Loucy (cell line): Measurements from ENCODE around the gene RAB33A.

Source experiments
- CTCF ChIP-seq: fragments of 200-600 bp; sonication (generic); conservative IDR thresholded peaks from 2 replicates; pipeline ENCODE4 v1.5.1; 2014; ENCODE audit warnings: mild to moderate bottlenecking, antibody characterized with exemption, low read length
- EZH2phosphoT487 ChIP-seq: fragments of 200-600 bp; IDR thresholded peaks from 2 replicates; pipeline ENCODE4 v1.6.1; 2018; ENCODE audit warnings: antibody characterized with exemption, mild to moderate bottlenecking, moderate library complexity, borderline replicate concordance

- TF ChIP-seq CTCF, result no peak
- TF ChIP-seq EZH2phosphoT487, result no peak
Measured at GRCh38 chrX:130184857-130185256, 13.1 kb downstream of the RAB33A start.
